GM21723 (cell line): ENCODE results near the gene KLLN.
"Not testable (repeated sequence)": the region's sequence is repeated elsewhere in the genome, so short reads cannot be mapped to it uniquely, and the experiment has no call there.

ENCODE experiments used
- ATAC-seq: cut with Tn5 transposase; IDR thresholded peaks from one replicate; pipeline ENCODE4 v1.9.1; 2021; ENCODE audit warnings: mild to moderate bottlenecking, moderate library complexity; ENCODE audit not compliant: unreplicated experiment

The KLLN gene

DNA sequence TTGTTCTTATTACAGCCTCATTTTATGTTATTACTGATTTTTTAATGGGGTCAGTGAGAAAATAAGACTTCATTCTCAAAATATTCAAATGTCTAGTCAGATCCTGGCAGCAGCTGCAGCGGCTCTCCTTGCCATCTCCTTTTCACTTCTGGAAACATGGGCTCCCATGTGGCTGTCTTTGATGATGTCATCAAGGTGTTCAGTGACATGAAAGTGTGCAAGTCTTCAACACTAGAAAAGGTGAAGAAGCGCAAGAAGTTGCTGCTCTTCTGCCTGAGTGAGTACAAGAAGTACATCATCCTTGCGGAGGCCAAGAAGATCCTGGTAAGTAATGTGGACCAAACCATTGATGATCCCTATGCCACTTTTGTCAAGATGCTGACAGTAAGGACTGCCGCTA is 19.6 kb downstream of the KLLN start:
- no peak for ATAC-seq

- ATAC-seq = no peak
Measured at GRCh38 chr10:87842776-87843497, 20.4 kb downstream of the KLLN start.

DNA sequence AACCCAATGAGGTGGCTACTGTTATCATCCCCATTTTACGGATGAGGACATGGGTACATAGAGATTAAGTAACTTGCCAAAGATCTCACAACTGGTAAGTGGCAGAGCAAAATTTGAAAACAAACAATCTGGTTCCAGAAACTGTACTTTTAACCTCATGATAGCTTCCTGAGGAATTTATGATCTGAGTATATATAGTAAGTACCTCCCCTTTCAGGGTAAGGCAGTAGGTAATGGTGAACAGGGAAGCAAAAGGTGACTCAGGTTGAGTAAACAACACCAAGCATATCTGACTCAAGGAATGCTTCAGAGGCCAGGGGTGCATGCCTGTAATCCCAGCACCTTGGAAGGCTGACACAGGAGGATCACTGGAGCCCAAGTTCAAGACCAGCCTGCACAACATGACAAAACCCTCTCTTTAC is 21.1 kb downstream of the KLLN start:
- ATAC-seq = no peak

DNA sequence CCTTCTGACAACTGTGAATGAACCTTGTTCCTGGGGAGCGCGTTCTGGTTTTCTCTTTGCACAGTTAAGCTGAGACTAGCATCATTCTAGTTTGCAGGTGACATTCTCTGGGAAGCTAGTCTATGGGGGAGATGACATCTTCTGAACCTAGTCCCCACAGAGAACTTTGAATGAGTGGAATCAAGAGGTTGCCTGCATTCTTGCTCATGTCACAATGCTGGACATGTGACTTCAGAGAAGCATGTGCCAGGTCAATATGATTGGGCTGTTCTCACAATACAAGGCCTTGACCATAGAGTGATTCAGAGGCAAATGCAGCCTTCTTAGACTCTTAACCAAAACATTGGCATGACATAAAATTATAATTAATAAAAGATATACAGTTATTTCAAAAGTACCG is 22.1 kb downstream of the KLLN start:
- no peak for ATAC-seq

DNA sequence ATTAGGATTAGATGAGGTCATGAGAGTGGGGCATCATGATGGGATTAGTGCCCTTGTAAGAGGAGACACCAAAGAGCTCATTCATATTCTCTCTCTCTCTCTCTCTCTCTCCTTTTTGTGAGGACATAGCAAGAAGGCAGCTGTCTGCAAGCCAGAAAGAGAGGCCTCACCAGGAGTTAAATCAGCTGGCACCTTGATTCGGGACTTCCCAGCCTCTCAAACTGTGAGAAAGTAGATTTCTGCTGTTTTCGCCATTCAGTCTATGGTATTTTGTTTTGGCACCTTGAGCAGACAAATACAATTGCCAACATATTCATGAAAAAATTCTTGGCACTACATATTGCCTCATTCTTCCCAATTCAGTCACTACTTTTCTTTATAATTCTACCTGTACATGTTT is 24.7 kb downstream of the KLLN start:
- no peak for ATAC-seq

DNA sequence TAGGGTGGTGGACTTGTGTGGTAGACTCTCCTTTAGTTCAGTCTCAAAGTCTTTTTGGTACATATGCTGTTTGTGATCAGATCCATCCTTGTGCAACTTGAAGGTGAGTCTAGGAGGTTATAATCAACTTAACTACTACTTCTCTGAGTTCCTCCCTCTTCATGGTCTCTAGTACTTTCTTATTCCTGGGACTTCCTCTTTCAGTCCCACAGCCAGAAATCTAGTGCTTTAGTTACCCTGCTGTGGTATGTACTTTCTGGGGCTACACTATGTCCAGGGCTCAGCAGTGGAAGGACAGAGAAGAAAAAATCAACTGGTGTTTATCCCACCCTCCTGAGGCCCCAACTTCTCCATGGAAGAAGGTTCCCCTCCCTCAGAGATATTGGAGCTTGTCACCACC is 25.9 kb downstream of the KLLN start:
- ATAC-seq = peak; percentile 63

GRCh38 chr10:87836098-87836497 is 27.2 kb downstream of the KLLN start:
- ATAC-seq = no peak

DNA sequence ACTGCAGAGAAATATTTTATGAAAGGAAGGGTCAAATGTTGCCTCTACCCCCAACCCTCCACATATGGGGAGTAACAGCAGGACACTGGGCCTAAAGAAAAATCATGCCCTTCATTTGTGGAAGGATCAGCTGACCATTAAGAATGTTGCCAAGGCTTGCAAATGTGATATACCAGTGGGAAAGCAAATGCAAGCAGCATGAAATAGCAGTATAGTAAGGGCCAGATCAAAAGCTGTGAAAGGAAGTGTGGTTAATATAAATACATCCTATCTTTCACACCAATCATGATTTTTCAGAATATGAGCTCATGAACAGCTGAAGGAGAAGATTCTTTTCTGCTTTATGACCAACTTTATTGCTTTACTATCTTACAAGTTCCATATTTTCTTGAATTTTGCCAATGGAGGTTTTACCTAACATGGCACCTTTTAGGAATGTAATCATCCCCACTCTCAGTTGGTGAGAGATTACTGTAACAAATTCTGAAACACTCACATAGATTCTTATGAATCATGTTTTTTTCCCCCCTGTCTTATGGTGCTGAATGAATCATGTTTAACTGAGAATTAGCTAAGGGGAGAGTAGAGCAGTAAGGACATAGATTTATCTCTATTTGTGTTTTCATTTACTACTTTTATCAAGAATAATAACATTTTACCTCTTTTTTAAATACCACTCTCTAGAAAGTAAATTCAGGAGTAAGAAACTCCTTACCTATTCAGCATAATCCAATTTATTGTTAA is 33.2 kb downstream of the KLLN start:
- ATAC-seq = no peak

DNA sequence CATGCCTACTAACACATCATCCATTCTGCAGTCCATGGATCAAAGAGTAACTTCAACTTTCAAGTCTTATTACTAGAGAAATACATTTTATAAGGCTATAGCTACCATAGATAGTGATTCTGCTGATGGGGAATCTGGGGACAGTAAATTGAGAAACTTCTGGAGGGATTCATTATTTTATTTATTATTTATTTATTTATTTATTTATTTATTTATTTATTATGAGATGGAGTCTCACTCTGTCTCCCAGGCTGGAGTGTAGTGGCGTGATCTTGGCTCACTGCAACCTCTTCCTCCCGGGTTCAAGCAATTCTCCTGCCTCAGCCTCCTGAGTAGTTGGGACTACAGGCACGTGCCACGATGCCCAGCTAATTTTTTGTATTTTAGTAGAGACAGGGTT is 34.3 kb downstream of the KLLN start:
- not testable (repeated sequence) for ATAC-seq

GRCh38 chr10:87827681-87828080 is 35.7 kb downstream of the KLLN start:
- ATAC-seq = no peak

GRCh38 chr10:87826653-87827052 is 36.7 kb downstream of the KLLN start:
- ATAC-seq = no peak

GRCh38 chr10:87819289-87819585 is 44.1 kb downstream of the KLLN start:
- ATAC-seq = no peak

- peak; percentile 56 for ATAC-seq
Measured at GRCh38 chr10:87818505-87819288, 44.6 kb downstream of the KLLN start.

DNA sequence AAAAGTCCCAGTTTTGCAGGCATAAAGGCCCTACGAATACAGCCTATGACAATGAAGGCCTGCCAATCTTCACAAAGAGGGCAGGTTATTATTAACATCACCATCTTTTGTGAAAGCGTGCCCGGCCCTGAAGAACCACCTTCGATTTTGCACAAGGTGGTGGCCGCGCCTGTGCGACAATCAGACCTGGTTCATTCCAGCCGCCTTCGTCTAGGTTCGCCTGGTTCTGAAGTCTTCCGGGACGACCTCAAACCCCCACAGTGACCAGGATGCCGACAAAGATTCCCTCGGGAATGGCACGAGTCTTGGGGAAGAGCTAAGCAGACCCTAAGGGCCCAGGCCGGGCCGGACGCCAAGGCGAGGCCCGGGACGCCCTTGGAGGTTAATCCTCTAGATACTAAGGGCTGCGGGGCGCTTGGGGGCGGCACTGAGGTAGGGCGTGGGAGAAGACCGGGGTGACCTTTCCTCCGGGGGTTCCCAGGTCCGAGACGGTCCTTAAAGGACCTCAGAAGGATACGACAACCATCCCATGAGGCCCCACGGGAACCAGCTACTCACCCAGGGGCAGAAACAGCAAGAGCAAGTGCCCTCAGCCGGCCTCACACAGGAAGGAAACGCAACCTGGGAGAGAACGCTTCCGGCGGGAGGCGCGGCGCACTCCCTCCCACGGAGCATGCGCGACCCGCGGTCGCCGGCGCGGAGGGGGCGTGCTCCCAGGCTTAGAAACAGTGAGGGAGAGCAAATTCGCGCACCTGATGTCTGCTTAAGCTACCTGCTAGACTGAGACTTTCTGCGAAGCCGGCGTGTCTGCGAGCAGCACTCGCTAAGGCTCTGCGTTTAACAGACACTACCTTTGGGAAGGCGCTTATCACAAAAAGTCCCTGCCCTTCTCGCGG is 45.5 kb downstream of the KLLN start, which contains the start of gene ATAD1:
ATAD1 (minus strand) TSS at position 618 of the 896 bp plus-strand sequence. CDS start 3,627 bp downstream, outside the sequence.
- ATAC-seq = peak; percentile 68

- ATAC-seq = peak; percentile 3
Measured at GRCh38 chr10:87816898-87817608, 46.3 kb downstream of the KLLN start.

GRCh38 chr10:87816163-87816897 is 47.0 kb downstream of the KLLN start:
- ATAC-seq = no peak
